ENCODE data around the gene FCRL6.
A peak's percentile ranks its signal among the peaks of the same experiment; 100 is the strongest.

Gene FCRL6

DNA sequence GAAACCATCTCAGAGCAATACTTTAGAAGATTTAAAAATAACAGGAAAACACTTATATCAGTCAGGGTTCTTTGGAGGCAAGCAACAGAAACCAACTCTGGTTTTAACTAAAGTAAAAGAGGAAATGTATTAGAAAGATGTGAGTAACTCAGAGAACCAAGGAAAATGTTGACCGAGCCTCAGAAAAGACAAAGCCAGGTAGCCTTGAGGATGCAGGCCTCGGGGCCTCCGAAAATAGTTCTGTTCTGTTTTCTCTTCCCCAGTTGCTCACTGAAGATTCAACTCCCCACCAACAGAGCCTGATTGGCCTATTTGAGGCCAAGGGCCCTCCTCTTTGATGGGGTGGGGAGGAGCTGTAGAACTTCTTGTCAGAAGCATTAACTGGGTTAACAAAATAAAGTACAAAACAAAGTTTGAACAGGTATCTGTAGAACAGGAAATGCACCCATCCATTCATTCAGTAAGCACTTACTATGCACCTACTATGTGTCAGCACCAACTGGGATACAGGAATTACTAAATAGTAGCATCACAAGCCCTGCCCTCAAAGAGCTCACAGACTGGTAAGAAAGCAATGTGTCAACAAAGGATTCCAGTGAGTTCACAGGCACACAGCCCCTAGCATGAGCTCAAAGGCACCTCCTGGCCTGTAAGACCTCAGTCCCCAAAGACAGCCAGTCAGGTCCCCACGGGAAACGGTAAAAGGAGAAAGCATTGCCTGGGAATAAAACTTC lies 37.1 kb downstream of the FCRL6 start:
- no peak for DNase-seq (ENCODE audit: low read depth)
- TF ChIP-seq, protein P1, sequence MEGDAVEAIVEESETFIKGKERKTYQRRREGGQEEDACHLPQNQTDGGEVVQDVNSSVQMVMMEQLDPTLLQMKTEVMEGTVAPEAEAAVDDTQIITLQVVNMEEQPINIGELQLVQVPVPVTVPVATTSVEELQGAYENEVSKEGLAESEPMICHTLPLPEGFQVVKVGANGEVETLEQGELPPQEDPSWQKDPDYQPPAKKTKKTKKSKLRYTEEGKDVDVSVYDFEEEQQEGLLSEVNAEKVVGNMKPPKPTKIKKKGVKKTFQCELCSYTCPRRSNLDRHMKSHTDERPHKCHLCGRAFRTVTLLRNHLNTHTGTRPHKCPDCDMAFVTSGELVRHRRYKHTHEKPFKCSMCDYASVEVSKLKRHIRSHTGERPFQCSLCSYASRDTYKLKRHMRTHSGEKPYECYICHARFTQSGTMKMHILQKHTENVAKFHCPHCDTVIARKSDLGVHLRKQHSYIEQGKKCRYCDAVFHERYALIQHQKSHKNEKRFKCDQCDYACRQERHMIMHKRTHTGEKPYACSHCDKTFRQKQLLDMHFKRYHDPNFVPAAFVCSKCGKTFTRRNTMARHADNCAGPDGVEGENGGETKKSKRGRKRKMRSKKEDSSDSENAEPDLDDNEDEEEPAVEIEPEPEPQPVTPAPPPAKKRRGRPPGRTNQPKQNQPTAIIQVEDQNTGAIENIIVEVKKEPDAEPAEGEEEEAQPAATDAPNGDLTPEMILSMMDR (IDR thresholded peaks at IDR 0.05; ENCODE audit: insufficient read depth, low read depth, low read length, missing control alignments), result no peak

DNA sequence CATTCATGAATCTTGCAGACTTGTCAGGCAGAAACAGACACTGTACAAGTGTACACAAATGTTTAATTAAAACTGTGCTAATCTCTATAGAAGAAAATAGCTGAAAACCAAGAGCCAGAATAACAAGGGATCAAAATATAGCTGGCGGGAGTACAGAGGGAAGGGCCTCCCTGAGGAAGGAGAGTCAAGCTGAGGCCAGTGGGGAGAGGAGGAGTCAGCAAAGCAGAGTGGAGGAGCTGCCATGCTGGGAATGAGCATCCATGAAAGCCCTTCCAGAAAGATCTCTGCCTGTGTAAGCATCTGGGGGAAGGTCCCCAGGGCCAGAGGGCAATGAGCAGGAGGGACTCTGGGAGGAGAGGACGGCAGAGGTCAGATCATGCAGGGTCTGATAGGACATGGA lies 39.6 kb downstream of the FCRL6 start:
- no peak for DNase-seq (ENCODE audit: low read depth)
- H3K4me3 ChIP-seq (ENCODE audit: low read length), result no peak overlapping the region
- TF ChIP-seq, protein P1 (IDR thresholded peaks at IDR 0.05; ENCODE audit: insufficient read depth, low read depth, low read length, missing control alignments), result no peak

More for the DNA sequence above, 37.1 kb downstream of the FCRL6 start:
- H3K4me3 ChIP-seq (ENCODE audit: low read length), result no peak overlapping the region

DNA sequence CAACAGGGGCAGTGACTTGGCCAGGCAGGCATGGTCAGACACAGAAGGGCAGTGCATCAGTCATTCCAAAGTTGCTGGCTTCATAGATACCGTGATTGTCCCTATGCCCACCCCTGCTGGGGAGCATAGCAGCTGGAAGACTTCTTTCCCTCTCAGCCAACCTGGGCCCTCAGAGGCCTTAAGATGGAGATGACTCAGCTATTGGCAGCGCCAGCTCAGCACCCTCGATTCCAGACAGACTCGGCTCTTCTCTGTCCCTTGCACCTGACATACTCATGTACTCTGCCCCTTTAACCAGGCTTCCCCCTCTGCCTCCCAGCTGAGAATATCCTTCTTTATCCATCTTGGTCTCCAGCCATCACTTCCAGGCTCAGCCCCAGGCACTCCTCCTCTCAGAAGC lies 41.3 kb downstream of the FCRL6 start:
- H3K4me3 ChIP-seq (ENCODE audit: low read length), result no peak overlapping the region
- TF ChIP-seq, protein P1 (IDR thresholded peaks at IDR 0.05; ENCODE audit: insufficient read depth, low read depth, low read length, missing control alignments), result no peak
- peak; percentile 51 for DNase-seq (ENCODE audit: low read depth)

GRCh38 chr1:159845751-159846629 lies 43.8 kb downstream of the FCRL6 start:
- no peak overlapping the region for H3K4me3 ChIP-seq (ENCODE audit: low read length)
- peak; percentile 72 for DNase-seq (ENCODE audit: low read depth)
- TF ChIP-seq, protein P1 (IDR thresholded peaks at IDR 0.05; ENCODE audit: insufficient read depth, low read depth, low read length, missing control alignments), result peak; percentile 18

GRCh38 chr1:159847231-159847630 lies 45.1 kb downstream of the FCRL6 start:
- TF ChIP-seq, protein P1 (IDR thresholded peaks at IDR 0.05; ENCODE audit: insufficient read depth, low read depth, low read length, missing control alignments), result no peak

DNA sequence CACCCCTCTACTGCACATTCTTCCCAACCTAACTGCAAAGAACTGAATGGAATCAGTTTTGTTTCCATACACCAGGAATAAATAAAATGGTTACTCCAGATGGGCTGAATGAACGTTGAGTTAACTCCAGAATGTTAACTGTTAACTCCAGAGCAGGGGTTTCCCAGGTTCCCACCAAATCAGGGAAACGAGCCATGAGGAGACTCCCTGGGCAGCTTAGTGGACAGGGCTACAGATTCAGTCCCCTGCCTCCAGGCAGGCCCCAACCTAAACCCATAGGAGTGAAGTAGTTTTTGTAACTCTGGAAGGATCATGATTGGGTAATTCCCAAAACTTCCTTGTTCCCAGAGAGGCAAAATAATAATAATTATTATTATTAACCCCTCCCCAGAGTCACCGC lies 46.2 kb downstream of the FCRL6 start:
- no peak overlapping the region for H3K4me3 ChIP-seq (ENCODE audit: low read length)
- no peak for DNase-seq (ENCODE audit: low read depth)
- TF ChIP-seq, protein P1 (IDR thresholded peaks at IDR 0.05; ENCODE audit: insufficient read depth, low read depth, low read length, missing control alignments), result no peak

More at GRCh38 chr1:159847231-159847630, 45.1 kb downstream of the FCRL6 start:
- DNase-seq (ENCODE audit: low read depth), result no peak
- H3K4me3 ChIP-seq (ENCODE audit: low read length), result no peak overlapping the region

Data from epithelial cell of esophagus (primary cell).